HCEC 1CT (cell line): ENCODE data around the gene AGRN.
A peak's percentile ranks its signal among the peaks of the same experiment; 100 is the strongest.
"Not testable (repeated sequence)": the region's sequence is repeated elsewhere in the genome, so short reads cannot be mapped to it uniquely, and the experiment has no call there.

Experiments
- DNase-seq: peaks from one replicate; pipeline ENCODE4 v3.0.0-alpha.2; 2017

Gene AGRN

DNA sequence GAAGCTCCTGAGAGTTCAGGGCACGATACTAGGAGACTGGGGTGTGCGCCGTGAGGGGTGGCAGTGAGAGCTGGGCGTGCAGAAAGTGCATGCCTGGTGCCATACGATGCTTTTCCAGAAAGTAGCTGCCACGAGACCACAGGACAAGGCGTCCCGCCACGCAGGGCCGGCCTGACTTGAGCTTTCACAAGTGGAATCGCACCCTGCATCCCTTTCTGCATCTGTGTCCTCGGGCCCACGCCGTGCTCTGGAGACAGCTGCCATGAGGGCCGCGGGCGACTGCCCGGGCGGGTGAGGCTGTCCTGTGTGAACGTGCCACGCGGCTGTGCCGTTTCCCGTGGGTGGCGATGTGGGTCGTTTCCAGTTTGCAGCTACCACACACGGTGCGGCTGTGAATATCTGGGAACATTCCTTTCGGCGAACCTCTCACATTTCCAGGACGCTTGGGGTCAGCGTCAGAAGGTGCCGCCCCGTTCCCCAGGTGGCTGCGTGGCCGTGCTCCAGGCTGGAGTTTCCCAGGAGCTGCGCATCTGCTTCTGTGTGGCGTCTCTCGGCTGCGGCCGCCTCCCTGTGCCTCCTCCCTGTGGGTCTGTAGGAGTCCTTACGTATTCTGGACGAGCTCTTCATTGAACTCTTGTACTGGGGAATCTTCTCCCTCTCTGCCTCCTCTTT lies 37.0 kb upstream of the AGRN start:
- no peak for DNase-seq

DNA sequence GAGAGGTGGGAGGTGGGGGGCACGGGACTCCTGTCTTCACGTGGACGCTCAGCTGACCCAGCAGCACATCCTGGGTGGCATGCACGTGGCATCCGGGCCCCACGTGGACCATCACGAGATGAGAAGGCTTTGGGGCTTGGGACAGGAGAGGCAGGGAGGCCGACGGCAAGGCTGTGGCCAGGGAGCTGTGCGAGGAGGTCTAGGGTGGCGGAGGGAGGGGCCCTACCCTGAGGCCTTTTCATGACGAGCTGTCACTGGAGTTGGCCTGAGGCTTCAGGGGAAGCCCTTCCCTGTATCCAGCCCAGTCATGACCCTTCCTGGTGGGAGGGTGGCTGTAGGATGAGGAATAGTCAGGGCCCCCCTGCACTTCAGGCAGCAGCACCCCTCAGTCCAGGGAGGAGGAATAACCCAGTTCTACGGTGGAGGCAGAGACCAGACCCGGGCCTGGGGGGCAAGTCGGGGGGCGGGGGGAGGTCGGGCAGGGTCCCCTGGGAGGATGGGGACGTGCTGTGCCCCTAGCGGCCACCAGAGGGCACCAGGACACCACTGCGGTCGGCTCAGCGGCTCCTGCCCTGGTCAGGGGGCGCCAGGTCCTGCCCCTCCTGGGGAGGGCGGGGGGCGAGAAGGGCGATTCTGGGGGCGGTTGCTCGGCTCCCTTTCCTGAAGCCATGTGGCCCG lies 36.0 kb upstream of the AGRN start:
- no peak for DNase-seq

DNA sequence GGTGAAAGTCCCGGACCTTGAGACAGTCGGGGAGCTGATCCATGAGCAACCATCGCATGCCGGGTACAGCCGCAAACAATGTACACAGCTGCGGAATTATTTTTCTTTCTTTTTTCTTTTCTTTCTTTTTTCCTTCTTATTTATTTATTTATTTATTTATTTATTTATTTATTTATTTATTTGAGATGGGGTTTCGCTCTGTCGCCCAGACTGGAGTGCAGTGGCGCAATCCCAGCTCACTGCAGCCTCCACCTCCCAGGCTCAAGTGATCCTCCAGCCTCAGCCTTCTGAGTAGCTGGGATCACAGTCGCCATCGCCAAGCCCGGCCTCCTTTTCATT lies 35.5 kb upstream of the AGRN start:
- no peak for DNase-seq

DNA sequence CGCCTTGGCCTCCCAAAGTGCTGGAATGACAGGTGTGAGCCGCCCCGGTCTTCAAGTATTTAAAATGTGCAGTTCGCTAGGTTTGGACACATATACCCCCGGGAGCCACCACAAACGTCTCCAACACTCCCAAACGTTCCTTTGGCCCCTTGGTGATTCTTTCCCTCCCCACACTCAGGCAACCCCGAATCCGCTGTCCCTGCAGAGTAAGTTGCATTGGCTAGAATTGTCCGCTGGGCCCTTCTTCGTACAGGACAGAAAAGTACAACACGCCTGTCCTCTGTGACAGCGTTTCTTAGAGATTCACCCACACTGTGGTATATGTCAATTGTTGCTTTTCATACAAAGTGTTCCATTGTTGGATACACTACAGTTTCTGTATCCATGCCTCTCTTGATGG lies 34.8 kb upstream of the AGRN start:
- DNase-seq = no peak

DNA sequence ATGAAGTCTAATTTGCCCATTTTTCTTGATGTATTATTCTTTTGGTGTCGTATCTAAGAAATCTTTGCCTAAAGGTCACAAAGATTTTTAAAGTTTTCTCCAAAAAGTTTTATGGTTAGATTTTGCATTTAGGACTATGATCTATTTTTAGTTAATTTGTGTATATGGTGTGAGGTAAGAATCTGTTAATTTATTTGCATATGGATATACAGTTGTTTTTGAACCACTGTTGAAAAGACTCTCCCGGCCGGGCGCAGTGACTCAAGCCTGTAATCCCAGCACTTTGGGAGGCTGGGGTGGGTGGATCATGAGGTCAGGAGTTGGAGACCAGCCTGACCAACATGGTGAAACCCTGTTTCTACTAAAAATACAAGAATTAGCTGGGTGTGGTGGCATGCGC lies 31.9 kb upstream of the AGRN start:
- not testable (repeated sequence) for DNase-seq

DNA sequence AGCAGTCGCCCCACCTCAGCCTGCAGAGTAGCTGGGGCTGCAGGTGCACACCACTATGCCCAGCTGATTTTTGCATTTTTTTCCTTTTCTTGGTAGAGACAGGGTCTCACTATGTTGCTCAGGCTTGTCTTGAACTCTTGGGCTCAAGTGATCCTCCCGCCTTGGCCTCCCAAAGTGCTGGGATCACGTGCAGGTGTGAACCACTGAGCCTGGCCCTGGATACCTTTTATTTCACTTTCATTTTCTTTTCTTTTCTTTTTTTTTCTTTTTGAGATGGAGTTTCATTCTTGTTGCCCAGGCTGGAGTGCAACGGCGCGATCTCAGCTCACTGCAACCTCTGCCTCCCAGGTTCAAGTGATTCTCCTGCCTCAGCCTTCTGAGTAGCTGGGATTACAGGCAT lies 28.6 kb upstream of the AGRN start:
- DNase-seq = not testable (repeated sequence)

DNA sequence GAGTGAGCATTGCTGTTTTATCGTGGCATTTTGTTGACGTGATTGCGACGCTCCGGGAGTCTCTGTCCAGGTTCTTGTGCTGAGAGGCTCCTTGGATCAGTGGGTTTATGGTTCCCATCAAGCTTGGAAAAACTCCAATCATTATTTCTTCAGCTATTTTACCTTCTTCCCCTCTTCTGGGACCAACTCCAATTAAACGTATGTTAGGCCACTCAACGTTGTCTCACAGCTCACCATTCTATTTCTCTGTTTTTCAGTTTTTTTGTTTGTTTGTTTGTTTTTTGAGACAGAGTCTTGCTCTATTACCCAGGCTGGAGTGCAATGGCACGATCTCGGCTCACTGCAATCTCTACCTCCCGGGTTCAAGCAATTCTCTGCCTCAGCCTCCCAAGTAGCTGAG lies 28.0 kb upstream of the AGRN start:
- DNase-seq = no peak

DNA sequence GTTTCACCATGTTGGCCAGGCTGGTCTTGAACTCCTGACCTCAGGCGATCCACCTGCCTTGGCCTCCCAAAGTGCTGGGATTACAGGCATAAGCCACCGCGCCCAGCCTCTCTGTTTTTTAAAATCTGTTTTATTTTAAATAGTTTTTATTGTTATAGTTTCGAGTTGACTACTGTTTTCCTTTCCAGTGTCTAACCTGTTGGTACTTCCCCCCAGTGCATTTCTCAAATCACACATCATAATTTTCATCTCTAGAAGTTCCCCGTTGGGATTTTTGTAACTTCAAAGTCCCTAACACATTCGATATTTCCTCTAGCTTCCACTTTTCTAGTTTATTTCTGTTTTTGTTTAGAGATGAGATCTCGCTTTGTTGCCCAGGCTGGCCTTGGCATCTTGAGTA lies 27.6 kb upstream of the AGRN start:
- DNase-seq = no peak

DNA sequence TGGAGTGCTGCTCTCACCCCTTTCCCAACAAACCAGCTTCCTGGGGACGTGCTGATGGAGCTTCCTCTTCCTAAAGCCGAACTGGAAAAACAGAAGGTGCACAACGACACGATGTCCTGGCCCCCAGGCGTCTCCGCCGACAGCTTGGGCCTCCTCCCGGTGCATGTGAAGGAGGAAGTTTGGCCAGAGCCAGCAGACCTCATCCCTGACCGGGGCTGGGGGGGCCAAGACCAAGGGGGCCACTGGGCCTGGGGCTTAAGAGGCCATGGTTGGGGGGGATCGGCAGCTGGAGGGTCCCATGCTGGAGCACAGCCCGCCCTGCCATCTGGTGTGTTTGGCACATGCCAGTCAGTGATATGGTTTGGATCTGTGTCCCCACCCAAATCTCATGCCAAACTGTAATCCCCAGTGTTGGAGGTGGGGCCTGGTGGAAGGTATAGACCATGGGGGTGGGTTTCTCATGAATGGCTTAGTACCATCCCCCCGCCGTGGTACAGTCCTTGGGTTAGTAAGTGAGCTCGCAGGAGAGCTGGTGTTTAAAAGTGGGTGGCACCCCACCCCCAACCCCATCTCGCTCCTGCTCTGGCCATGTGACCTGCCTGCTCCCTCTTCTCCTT lies 26.4 kb upstream of the AGRN start:
- DNase-seq = no peak

DNA sequence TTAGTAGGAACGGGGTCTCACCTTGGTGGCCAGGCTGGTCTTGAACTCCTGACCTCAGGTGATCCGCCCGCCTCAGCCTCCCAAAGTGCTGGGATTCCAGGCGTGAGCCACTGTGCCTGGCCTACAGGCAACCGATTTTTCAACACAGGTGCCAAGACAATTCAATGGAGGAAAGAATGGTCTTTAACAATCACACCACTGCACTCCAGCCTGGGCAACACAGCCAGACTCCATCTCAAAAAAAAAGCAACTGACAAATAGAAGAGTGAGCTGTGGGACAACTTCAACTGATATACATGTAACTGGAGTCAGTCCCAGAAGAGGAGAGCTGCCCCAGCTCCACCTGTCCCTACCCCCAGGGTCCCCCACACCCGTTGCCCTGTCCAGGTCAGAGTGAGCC lies 25.4 kb upstream of the AGRN start:
- DNase-seq = not testable (repeated sequence)

DNA sequence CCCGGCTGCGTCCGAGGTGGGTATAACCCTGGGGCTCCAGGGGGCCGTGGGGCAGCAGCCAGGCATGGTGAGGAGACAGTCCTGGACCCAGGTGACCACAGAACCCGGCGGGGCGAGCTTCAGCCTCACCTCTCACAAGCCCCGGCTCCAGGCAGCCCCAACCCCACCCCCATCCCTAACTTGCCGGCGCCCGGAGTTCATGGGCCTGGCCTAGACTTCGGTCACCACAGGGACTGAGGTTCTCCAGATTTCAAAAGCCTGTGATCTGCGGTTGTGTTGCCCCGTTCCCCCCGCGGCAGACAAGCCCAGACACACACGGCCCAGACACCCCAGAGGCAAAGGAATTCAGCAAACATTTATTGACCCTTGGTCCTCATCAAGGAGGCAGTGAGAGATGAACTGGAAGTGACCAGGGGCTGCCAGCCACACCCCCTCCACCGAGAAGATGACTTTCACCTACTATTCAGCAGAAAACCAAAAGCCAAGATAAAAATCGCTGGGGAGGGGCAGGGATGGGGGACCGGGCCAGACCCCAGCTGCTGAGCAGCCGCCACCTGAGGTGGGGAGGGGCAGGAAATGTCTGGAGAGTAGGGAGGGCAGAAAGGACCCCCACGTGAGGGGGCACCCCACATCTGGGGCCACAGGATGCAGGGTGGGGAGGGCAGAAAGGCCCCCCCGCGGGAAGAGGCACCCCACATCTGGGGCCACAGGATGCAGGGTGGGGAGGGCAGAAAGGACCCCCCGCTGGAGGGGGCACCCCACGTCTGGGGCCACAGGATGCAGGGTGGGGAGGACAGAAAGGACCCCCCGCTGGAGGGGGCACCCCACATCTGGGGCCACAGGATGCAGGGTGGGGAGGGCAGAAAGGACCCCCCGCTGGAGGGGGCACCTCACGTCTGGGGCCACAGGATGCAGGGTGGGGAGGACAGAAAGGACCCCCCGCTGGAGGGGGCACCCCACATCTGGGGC lies 24.0 kb upstream of the AGRN start:
- no peak for DNase-seq

DNA sequence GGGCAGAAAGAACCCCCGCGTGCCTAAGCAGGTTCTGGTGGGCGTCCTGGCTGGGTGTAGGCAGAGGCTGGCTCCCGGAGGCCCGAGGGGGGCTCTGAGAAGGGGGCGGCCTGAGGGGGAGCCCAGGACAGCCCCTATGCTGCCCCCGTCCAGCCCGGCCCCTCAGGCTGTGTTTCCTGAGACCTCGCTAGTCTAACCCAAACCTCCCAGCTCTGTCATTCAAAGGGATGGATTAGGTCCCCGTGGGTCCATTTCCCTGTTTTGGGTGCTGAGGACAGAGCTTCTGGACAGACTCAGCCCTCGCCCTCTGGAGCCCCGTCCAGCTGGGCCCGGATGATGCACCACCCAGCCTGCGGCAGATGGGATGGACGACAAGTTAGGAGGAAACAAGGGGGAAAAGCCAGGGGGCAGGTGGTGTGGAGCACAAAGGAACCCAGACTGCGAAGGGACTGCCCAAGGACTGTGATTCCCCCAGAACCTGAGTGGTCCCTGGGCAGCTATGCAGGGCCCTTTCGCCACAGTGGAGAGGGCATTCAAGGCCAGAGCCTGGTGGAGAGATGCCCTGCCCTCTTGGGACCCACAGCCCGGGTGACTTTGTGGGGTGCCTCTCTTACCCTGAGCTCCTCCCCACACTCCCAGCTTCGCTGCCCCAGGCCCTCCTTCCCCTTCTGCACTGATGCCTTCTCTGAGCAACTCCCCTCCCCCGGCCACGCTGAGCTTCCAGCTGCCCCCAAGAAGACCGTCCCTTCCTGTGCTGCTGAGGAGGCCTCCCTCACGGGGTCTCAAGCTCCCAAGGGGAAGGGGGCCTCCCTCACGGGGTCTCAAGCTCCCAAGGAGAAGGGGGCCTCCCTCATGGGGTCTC lies 22.8 kb upstream of the AGRN start:
- DNase-seq = no peak

DNA sequence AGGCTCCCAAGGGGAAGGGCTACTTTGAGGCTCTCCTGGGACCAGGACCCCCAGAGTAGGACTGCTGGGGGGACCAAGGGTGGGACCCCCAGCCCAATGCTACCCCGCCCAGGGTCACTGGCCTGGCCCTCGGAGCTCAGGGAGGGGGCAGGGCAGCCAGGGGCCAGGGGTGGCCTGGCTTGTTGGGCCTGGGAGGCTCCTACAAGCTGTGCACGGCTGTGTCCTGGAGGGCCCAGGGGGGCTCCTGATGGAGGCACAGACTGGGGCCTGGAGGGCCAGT lies 22.3 kb upstream of the AGRN start:
- DNase-seq = no peak

DNA sequence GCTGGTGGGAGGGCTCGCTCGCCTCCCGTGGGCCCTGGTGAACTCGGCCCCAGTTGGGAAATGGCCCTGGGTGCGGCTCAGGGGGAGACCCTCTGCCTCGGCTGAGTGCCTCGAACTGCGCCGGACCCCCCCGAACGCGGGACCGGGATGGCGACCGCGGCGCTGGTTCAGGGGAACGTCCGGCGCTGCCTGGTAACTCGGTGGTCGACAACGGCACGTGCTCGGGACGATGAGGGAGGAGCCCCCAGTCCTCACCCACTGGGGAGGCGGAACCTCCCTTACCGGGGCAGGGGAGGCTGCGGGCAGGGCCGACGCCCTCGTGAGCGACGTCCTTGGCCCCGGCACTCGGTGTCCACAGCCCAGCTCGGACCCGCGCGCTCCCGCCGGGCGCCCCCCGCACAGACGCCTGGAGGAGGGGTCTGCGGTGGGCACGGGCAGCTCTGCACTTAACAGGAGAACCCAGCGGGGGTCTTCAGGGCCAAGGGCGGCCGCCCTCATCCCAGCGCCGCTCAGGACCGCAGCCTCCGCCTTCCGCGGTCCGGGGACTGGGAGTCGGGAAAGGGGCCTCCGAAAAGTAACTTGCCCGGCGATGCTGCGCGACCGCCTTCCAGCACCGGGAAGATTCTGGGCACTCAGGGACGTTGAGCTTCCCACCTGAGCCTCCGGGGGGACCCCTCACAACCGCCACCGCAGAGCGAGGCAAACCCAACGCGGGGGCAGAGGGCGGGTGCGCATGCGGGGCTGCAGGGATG lies 21.8 kb upstream of the AGRN start:
- DNase-seq = no peak

DNA sequence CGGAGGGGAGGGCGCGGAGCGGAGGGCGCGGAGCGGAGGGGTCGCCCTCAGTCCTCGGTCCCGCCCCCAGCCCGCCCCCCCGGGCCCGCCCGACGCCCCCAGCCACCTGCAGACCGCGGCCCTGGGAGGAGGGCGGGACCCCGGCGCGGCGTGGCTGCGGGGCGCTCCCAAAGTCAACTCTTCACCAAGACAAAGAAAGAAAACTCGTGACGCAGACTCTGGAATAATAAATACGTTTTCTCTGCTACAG lies 21.2 kb upstream of the AGRN start:
- no peak for DNase-seq

DNA sequence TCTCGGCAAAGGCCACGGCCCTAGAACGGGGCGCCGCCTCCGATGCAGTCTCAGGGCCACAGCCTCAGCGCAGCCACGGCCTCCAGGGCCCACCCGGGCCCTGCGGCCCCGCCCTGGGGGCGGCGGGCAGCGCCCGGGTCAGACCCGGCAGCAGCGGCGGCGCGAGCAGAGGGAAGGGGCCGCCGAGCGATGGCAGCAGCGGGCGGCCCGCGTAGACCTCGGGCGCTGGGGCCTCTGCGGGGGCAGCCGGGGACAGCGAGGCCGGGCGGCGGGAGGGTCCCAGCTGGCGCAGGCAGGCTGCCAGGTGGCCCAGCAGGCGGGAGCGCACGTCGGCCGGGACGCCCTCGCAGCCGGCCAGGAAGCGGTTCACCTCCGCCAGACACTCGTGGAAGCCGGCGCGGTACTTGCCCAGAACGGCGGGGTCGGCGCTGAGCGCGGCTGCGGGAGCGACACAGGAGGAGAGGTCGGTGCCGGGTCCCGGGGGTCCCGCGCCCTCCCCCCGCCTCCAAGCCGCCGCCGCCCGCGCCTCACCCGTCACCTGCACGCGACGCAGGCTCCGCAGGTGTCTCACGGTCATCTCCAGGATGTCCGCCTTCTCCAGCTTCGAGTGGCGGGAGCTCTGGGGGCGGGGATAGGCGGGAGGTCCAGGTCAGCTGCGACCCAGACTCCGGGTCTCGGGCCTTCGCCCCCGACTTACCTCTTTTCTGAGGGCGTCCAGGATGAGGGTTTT lies 20.8 kb upstream of the AGRN start:
- no peak for DNase-seq

DNA sequence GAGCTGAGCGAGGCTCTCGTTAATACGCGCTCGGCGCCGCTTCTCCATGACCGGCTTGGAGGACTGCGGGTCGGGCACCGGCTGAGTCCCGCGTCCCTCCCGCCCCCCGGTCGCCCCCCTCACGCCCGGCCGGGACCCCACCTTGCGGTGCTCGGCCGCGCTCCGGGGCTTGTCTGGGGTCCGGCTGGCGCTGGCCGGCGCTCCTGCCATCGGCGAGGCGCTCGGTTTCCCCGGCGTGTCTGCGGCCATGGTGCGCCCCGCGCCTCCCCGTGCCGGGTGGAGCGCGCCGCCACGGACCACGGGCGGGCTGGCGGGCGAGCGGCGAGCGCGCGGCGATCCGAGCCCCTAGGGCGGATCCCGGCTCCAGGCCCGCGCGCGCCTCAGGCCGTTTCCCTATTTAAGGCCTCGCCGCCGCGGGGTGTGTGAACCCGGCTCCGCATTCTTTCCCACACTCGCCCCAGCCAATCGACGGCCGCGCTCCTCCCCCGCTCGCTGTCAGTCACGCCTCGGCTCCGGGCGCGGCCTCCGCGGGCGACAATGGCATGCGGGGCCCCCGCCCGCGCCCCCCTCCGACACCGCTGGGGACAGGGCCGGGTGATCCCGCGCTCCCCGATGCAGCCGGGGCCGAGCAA lies 20.1 kb upstream of the AGRN start, which contains the start of gene HES4:
HES4 (minus strand) TSS at position 373 of the 632 bp plus-strand sequence; CDS start at position 249, 124 bp downstream.
- peak; percentile 82 for DNase-seq

DNA sequence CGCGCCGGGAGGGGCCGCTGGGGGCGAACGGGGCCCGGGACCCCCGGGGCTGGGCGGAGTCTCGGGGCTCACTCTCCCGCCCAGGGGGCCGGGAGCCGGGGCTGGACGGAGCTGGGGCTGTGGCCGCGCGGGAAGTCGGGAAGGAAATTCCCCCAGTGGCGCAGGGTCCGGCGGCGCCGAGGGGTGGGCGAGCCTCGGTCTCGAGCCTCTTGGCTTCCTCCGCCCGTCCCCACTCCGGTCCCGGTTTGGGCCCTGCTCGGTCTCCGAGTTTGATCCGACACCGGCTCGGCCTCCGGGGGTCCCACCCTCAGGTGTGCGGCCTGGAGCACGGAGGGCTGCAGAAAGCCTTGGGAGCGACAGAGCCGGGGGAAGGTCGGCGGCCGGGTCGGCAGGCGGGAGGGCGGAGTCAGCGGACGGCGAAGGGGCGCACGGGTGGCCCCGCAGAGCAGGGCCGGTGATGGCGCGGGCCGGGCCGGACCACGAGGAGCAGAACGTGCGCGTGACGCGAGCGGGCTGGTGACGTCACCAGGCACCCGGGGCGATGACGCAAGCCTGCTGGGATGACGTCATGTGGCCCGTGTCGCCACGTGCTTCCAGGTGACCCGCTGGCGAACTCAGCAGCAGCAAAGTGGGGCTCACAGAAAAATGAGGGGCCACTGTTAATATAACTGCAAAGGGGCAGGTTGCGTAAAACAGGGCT lies 19.4 kb upstream of the AGRN start:
- peak; percentile 53 for DNase-seq

DNA sequence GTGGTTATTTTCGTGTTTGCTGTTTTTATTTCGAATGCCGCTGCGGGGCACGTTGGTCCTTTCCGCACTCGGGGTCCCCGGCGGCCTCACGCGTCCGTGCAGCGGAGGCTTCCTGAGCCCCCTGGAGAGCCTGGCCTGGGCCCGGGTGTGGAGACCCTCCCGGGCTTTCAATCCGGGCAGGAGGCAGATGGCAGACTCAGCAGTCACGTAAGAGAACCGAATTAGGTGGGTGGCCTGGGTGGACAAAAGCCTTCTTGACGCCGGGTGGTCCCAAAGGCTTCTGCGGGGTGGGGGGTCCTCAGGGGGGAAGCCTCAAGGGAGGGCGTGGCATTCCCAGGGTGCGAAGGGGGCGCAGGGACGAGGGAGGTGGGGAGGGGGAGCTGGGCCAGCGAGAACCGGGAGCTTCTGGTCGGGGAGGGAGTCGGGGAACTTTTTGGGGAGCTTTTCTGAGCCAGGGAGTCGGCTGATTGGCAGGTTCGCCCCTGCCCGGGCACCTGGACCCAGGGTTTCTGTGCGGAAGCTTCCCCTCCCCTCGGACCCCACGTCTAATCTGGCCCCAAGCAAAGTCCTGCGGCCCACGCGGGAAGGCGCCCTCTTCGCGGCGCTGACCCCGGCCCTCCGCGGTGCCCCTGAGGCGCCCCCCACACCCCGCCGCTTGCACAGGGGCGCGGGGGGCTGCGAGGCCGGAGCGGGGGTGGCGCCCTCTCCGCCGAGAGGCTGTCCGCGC lies 18.7 kb upstream of the AGRN start:
- DNase-seq = no peak
